AG09309 (cell line): Measurements from ENCODE around the gene ZKSCAN1.
"Not testable (repeated sequence)": the region's sequence is repeated elsewhere in the genome, so short reads cannot be mapped to it uniquely, and the experiment has no call there.

Source experiments
- DNase-seq: peaks from one replicate; pipeline ENCODE4 v3.0.0-alpha.2; 2010; ENCODE audit warnings: low read depth
- H3K4me3 ChIP-seq: 2 replicates; pipeline ENCODE4 v1.5.1; 2011; ENCODE audit warnings: mild to moderate bottlenecking, low read depth, low read length, moderate library complexity; ENCODE audit not compliant: control insufficient read depth
- CTCF ChIP-seq: IDR thresholded peaks from 2 replicates; pipeline ENCODE4 v1.5.1; 2011; ENCODE audit warnings: mild to moderate bottlenecking, low read depth, low read length, inconsistent platforms; ENCODE audit not compliant: insufficient read depth, control insufficient read depth; ENCODE audit errors: missing control alignments

ZKSCAN1 gene

GRCh38 chr7:100015232-100016214, at the start of gene ZKSCAN1:
Gene ZKSCAN1, plus strand, starts transcription at chr7:100015596. Its CDS starts 7,911 bp downstream, at chr7:100023507.
- H3K4me3 ChIP-seq: peak within 1 kb of the TSS; percentile 95
- no peak for TF ChIP-seq CTCF
- DNase-seq: peak; percentile 71

- DNase-seq: no peak
These were observed 46.1 kb upstream of the ZKSCAN1 start for GRCh38 chr7:99969298-99969697.

GRCh38 chr7:99969813-99970212, 45.6 kb upstream of the ZKSCAN1 start:
- not testable (repeated sequence) for H3K4me3 ChIP-seq, DNase-seq

More at GRCh38 chr7:99969298-99969697, 46.1 kb upstream of the ZKSCAN1 start:
- no peak overlapping the region for H3K4me3 ChIP-seq
- no peak for TF ChIP-seq CTCF

- no peak for TF ChIP-seq CTCF
- H3K4me3 ChIP-seq: no peak overlapping the region
- DNase-seq: no peak
These were observed 44.2 kb upstream of the ZKSCAN1 start for GRCh38 chr7:99971242-99971641.

- not testable (repeated sequence) for H3K4me3 ChIP-seq, DNase-seq
These were observed 41.6 kb upstream of the ZKSCAN1 start for GRCh38 chr7:99973817-99974216.

- DNase-seq: no peak
- no peak for TF ChIP-seq CTCF
- no peak overlapping the region for H3K4me3 ChIP-seq
These were observed 40.7 kb upstream of the ZKSCAN1 start for GRCh38 chr7:99974681-99975080.

- no peak within 1 kb of the TSS for H3K4me3 ChIP-seq
- no peak for TF ChIP-seq CTCF
These were observed 39.4 kb upstream of the ZKSCAN1 start, which contains the start of gene AZGP1 for GRCh38 chr7:99975782-99976521. Gene AZGP1, minus strand, starts transcription at chr7:99976031. Its CDS starts 11 bp downstream, at chr7:99976020.

More at GRCh38 chr7:99975782-99976521, 39.4 kb upstream of the ZKSCAN1 start, which contains the start of gene AZGP1:
- no peak for DNase-seq
